Suppressor macrophage treated with lipopolysaccharide for 4 hours (primary cell): Measurements from ENCODE around the gene DNPH1.

Experiments used
- DNase-seq: peaks from one replicate; pipeline ENCODE4 v3.0.0-alpha.2; 2020

Gene DNPH1

GRCh38 chr6:43263314-43264178 is 34.3 kb upstream of the DNPH1 start:
- peak; percentile 88 for DNase-seq

GRCh38 chr6:43262780-43263313 is 33.6 kb upstream of the DNPH1 start:
- DNase-seq = no peak

- no peak for DNase-seq
Measured at GRCh38 chr6:43262000-43262779, 32.9 kb upstream of the DNPH1 start.

GRCh38 chr6:43261198-43261597 is 31.9 kb upstream of the DNPH1 start:
- DNase-seq = no peak

- DNase-seq = no peak
Measured at GRCh38 chr6:43260791-43261190, 31.5 kb upstream of the DNPH1 start.

- no peak for DNase-seq
Measured at GRCh38 chr6:43258807-43259686, 29.8 kb upstream of the DNPH1 start.

- no peak for DNase-seq
Measured at GRCh38 chr6:43258180-43258579, 28.9 kb upstream of the DNPH1 start.

- peak; percentile 24 for DNase-seq
Measured at GRCh38 chr6:43257367-43258145, 28.3 kb upstream of the DNPH1 start.

- no peak for DNase-seq
Measured at GRCh38 chr6:43256670-43257366, 27.5 kb upstream of the DNPH1 start.

GRCh38 chr6:43255408-43256054 is 26.2 kb upstream of the DNPH1 start:
- DNase-seq = no peak

- no peak for DNase-seq
Measured at GRCh38 chr6:43254846-43255245, 25.6 kb upstream of the DNPH1 start.

- DNase-seq = peak; percentile 80
Measured at GRCh38 chr6:43254138-43254817, 25.0 kb upstream of the DNPH1 start.

GRCh38 chr6:43253401-43253800 is 24.1 kb upstream of the DNPH1 start:
- no peak for DNase-seq

GRCh38 chr6:43250992-43251373 is 21.7 kb upstream of the DNPH1 start:
- no peak for DNase-seq

- DNase-seq = no peak
Measured at GRCh38 chr6:43248791-43249190, 19.5 kb upstream of the DNPH1 start.

GRCh38 chr6:43248101-43248500 is 18.8 kb upstream of the DNPH1 start:
- DNase-seq = no peak

GRCh38 chr6:43247114-43247999 is 18.1 kb upstream of the DNPH1 start:
- peak; percentile 60 for DNase-seq

GRCh38 chr6:43246301-43247113 is 17.2 kb upstream of the DNPH1 start:
- DNase-seq = peak; percentile 27
